Cerebellar nuclear complex (tissue), 1 donor: ENCODE results near the gene CTNNA3.

ENCODE experiments used
- DNase-seq, 2 experiments: peaks; one replicate each; lab custom pipeline; 2025; lab: John Stamatoyannopoulos, UW

The CTNNA3 gene

DNA sequence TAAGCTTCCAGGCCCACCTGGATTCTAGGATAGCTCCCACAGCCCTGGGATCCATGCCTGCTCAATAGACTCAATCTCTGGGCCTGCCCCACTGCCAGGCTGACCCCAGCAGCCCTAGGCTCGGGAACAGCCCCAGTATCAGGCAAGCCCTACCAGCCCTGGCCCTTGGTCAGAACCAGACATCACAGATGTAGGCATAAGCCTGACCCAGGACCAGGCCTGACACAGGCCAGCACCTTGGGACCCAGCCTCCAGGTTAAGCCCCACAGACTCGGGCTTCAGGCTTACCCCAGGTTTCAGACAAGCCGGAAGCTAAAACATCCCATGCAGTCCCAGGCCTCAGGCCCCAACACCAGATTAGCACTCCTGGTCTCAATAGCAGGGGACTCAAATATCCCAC, 1046.4 kb downstream of the CTNNA3 start:
- no peak for DNase-seq

DNA sequence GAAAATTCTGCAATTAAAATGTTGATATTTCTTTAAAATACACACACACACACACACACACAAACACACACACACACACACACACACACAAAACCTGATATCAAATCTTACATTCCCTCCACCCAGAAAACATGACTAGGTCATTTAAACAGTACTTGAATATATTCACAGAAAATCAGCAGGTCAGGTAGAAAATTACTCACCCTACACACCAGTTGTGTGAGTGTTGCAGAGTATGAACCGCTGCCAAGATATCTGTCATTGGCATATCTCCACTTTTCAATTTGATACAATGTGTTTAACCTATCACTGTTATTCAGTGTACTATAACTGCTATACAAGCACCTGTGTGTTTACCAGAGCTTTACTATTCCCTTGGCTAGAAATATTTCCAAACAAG, 1053.8 kb downstream of the CTNNA3 start:
- no peak for DNase-seq

DNA sequence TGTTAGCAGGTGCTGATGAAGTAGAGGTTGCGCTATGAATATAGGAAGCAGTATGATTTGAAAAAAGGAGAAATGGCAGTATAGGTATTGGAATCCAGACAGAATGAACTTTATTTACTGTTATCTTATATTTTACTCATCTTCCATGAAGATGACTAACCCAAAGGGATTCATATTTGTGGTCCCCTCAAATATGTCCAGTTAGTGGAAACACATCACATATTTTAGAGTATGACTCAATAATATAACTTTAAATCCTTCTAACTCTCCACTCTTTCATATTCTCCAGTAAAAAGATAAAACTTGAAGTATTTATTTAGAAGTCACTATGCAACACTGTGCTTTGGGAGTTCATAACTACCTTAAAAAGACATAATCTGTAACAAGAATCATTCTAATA, 1056.6 kb downstream of the CTNNA3 start:
- DNase-seq = no peak

DNA sequence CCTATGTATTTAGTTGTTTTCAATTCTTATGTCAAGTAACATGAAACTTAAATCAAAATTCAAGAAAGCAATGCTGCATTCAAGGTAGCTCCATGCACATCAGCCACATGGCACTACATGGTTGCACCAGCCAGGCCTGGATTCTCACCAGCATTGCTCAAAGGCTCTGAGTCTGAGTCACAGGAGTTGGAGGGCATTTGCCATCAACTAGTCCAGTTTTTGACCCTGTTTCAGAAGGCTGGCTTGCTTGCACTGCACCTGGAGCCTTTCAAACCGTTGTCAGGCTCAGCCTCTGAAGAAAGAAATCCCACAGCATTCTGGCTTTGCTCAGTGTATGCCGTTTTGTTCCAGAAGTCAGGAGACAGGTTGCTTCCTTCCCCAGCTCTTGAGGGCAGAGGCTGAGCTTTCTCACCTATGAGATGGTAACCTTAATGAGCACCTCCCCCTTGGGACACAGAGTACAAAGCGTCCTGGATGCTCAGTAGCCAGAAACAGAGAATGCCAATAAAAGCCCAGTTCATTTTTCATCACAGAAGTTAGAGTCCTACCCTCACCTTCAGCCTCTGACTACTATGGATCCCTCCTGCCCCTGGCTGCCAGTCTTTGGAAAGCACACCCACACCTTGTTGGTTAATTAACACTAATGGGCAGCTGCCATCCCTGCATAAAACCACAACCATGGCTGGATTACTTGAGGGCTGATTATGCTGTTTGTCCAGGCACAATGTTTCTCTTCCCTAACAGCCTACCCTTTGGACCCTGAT, 1058.5 kb downstream of the CTNNA3 start:
- no peak for DNase-seq

DNA sequence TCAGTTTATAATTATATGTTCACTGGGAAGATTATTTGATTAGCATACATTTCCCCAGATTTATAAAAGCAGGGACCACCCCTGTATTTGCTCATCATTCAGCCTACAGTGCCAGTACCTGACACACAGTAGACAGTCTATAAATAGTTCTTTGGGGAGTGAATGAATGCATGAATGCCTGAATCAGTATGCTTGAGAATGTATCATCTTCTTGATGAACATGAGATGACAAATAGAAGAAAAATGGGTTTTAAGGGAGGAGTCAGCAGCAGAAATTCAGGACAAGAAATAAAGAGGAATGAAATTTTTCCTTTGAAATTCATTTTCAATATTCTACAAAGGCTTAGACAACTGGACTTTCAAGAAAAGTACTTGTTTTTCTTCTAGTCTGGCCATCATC, 1066.0 kb downstream of the CTNNA3 start:
- DNase-seq = no peak

DNA sequence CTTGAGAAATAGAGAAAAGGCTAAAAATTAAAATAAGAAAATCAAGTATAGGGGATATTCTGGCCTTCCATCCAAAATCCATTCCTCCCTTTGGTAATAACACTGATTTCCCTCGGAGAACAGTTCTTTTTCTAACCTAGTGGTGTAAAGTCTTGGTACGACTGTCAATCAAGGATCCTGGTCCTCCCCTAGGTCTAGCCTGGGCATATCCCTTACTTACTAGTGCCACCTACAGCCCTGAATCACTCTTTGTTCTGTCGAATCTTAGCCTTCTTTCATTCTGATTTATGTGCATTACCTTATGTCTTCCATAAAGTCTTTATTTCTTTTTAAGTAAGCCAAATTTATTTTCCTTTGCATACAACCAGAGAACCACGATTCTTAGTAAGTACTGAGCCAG, 1068.8 kb downstream of the CTNNA3 start:
- DNase-seq = no peak

DNA sequence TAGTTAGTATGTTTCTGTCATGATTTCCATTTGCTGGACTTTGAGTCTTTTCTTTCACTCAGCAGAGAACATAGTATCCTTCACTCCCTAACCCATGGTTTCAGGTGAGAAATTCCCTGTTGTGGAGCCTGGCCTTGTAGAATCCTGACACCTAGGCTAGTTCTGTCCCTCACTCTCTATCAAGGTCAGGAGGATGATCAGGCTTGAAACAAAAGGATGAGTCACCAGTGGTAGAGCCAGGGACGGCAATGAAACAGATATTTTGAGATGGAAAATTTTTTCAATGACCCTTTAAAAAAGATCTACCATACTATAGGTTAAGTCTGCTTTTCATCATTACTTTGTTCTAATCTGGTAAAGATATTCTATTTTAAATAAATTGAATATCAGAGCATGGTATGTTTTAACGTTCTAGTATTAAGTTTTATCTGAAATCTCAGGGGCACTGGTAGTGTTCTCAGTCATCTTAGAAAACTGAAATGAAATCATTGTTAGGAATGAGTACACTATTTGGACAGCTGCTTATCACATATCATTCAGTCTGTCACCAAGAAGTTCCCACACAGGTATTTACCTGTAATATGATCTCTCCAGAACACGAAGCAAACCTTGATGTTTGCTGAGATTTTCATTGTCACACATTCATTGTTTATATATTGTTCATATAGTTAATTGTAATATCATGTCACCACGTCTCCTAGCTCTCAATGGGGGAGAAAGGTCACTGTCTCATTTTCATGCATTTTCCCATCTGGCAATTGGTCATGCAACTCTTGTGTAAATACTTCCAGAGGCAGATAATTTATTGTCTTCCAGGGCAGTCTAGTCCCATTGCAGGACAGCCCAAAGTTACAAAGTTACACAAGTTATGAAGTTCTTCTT, 1070.0 kb downstream of the CTNNA3 start:
- no peak for DNase-seq

DNA sequence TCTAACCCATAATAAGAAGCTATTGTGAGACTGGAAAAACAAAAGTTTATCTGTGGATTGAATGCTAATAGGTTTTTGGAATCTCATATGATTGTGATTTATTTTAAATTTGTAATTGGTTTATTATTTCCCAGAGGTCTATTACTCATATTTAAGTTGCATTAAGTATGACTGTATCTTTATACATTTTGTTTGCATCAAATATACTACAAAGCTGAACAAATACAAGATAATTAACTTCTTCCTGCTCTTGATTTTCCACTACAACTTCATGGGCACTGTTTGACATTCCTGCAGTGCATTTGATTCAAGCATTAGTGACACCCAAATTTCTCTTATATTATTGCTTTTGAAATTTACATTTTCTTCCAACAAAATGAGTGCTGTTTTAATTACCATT, 1073.9 kb downstream of the CTNNA3 start:
- no peak for DNase-seq

DNA sequence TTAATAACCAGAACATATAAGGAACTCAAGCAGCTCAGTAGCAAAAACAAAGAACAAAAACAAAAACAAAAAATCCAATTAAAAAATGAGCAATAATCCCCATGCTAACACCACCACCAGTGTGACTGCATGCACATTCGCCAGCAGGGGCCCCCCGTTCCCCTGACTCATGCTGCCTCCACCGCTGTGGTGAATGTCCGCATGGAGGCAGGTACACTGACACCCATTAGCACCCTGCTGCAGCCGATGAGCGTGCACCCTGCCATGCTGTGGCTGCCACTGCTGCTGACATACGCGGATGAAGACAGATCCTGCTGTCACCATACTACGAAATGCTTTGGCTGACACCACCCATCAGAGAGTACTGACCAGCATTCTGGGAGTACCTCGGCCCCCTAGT, 1091.8 kb downstream of the CTNNA3 start:
- DNase-seq = no peak

DNA sequence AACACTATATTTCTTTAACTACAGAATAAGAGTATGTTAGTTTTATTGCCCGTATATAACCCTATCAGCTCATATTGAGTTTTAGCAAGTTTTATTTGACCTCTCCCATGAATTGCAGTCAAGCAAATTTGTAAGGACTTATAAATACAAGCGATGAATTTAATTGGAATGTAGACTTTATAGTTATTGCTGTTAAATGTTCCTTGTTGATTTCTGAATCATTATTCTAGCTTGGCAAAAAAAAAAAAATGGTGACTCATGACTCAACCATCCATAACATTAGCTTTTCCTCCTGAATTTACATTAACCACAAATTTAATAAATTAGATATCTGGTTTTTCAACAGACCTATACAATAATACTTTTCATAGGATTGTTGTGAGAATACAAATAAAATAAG, 1104.1 kb downstream of the CTNNA3 start:
- no peak for DNase-seq

DNA sequence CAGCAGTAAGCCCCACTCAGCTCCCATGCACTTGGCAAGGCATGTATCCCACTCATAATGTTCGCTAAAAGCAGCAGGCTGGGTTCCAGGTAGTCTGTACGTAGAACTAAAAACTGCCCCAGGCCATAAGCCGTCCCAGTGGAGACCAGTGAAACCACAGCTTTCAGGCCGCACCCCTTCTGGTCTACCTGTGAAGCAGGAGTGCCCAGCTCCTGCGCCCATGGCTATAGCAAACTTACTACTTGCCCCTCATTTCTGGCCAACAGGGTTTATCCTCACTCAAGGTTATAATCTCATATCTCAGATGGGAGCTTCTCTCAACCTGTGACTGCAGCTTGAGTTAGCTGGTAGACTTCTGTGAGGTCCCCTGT, 1108.3 kb downstream of the CTNNA3 start:
- no peak for DNase-seq

DNA sequence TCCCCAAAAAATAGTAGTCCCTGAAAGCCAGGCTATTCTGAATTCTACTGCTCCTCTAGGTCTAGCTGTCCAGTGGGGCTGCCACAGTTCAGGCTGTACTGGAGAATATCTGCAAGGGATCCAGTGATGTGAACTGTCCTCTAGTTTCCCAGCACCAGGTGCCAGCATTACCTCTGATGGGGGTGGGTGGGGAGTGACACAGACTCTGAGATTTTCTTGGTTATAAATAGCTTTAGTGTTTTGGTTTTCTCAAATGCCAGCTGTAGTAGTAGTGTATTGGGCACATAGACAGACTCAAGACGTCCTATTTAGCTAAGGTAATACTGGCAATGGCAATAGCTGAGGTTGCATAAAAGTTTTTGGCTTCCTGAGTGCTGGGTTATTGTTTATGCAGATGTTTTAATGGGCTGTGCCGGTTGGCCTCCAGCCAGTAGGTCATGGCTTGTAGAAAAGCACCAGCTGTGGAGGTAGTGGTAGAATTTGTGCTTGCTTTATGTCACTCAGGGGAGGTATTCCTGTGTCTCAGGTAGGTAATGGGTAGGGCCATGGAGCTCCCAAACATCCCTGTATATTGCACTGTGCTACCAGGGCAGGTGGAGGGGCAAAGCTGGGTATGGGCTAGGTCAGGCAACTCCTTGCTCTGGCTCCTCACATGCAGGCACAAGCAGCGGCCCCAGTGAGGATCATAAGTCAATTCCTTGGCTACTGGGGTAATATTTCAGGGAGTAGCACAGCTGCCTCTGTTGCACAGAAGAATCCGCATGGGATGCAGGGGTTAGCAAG, 1108.9 kb downstream of the CTNNA3 start:
- no peak for DNase-seq

DNA sequence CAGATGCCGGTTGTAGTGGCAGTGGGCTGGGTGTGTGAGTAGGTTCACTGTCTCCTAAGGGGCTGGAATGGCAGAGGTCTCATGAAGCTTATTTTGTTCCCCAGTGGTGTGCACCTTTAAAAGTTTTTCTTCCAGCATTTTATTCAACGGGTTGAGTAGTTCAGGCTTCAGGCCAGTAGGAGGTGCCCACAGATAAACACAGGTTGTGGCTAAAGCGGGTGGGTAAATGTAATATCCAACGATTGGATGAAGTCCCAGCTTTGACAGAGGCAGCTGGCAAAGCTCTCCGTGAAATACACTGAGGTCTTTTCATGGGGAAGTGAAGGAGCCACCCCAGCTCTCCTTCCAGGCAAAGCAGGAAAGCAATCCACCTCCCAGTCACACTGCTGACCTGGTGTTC, 1109.9 kb downstream of the CTNNA3 start:
- no peak for DNase-seq

DNA sequence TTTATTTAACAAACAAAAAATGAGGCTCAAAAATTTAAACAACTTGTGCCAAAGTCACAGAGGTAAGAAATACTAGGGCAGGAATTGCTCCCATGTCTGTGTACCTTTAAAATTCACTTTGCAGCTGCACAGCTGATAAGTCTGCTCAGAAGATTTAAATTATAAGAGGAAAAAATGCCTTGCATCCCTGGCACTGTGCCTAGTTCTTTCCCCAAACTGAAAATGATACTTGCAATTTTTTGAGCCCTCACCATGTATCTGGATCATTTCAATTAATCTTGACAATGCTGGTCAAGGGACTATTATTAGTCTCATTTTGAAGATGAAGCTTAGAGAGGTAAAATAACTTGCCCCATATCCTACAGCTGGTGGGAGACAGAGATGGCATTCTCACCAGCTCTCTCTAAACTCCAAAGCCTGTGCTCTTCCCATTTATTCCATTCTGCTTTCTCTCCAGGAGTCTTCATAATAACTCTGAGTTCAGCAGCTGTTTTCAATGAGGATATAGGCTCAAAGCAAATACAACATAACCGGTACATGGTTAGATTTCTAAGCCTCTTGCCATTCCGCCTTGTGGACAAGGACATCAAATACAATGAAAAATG, 1120.6 kb downstream of the CTNNA3 start:
- DNase-seq = no peak

DNA sequence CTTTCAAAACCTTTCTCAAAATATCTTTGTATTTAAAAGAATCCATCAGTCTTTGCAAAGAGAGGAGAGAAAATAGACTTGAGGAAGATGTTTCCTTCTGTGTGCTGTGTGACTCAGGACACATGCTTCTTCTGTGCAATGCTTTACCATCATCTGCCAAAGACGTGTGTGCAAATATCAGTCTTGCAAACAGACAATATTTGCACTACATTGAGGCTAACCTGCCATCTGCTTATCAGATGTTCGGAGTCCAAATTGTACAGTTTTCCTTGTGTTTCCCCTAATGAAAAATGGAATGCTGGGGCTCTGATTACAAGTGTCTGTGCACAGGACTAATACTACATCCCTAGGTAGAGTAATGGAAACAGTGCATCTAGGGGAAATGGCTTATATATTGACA, 1123.3 kb downstream of the CTNNA3 start:
- DNase-seq = no peak

DNA sequence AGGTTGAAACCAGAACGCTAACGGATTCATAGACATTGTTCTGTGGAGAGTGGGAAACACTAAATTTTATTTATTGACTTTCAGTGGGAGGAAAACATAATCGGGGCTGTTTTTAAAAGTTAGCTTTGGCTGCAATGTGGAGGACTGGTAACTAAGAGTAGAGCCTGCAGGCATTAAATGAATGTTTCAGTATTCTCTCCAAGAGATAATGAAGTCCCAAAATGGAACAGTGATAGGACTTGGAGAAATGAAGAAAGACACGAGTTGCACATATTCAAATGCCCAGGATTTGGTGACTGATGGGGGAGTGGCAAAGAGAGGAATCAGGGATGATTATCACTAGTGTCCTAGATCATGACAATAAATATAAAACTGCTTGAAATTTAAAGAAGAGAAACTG, 1130.0 kb downstream of the CTNNA3 start:
- no peak for DNase-seq

DNA sequence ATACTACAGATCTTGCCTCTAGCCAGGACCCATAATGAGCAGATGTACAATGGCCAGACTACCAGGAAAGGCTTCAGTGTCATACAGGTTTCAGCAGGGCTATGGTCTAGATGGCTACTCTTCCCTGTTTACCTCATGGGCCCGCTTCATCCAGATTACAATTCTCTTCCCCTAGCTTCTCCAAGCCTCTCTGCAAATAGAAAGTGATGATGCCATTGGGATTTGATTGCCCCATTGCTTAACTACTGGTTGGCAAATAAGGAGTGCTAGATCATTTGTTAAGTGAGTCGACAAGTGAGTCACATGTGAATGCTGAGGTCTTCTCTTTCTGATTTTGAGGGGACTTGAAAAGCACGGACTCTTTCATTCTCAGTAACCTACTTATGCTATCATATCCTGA, 1131.7 kb downstream of the CTNNA3 start:
- no peak for DNase-seq

DNA sequence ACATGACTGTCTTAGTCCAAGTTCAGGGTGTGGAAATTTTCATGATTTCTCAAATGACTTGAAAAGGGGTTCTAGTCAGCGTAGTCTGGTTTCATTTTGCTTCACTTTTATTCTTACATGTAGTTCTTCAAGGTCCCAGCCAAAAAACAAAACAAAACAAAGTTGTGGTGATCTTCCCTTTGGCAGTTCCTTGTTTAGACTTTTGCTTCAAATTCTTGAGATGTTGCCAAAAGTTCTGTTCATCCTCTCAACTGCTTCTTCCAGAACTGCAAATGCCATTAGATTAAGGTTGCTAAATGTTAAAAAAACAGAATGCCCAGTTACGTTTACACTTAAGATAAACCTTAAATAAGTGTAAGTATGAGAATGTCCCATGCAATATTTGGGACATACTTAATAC, 1140.9 kb downstream of the CTNNA3 start:
- DNase-seq = no peak

DNA sequence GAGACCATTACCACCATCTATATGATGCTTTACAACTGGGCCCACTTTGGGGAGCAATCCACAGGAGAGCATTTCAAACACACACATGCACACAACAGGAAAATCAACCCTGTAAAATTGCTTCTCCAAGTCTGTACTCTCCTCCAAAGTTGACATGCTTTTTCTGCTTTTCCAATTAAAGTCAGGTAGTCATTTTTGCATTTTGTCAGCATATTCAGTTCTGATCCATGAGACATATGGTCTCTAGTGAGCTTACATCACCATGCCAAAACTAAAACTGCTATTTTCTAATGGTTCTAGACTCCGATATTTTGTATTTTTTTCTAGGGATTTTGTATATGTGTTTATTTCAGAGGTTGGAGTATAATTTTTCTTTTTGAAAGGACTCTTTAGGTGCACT, 1143.7 kb downstream of the CTNNA3 start:
- DNase-seq = no peak

DNA sequence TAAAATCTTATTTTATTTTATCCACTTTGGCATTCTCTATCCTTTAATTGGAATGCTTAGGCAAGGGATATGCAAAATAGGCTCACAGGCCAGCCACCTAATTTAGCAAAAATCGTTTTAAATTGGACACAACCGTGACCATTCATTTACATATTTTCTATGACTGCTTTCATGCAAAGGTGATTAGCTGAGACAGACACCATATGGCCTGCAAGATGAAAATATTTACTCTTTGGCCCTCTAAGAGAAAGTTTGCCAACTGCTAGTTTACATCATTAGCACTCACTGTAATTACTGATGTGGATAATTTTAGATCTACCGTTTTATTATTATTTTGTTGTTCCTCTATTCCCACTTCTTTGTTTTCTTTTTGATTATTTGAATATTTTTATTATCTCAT, 1145.6 kb downstream of the CTNNA3 start:
- peak in 1 of 2 experiments; percentile 8 for DNase-seq

DNA sequence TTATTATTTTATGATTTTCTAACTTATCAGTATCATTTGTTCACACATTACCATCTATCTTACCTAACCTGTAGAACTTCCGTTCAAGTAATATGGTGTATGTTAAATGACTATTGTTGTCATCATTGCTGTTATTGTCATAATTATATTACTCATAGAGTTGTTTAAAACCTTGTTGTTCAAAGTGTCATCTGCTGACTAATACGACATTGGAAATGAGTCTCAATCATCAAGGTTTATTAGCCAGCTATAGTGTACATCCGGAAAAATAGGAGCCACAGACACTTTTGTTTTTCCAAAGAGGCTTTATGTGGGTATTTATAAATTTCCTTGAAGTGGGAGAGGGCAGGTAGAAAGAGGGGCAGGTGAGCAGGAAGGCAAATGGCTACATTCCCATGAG, 1157.1 kb downstream of the CTNNA3 start:
- no peak for DNase-seq

DNA sequence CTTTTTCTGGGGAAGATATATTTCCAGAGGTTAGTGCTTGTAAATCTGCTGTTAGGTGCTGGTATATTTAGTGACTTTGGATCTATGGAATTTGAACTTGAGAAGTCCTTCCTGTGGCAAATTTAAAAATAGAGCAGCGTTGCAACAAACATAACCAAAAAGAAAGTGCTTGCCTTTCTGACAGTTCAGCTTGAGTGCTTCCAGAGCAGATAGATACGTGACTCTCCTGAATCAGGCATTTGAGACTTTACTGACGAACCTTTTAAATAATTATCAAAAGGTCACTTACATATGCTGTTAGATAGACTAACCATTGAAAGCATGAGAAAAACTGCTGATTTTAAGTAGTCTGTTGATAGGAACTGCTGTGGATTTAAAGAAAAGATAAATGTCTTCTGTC, 1157.6 kb downstream of the CTNNA3 start:
- no peak for DNase-seq
